GM23338 (cell line): Measurements from ENCODE around the gene PNPLA7.

Source experiments
- CTCF ChIP-seq, 2 experiments: fragments of 200-600 bp in 1 of 2; sonication (generic) in 1 of 2; conservative IDR thresholded peaks; 2 replicates each; pipeline versions ENCODE4 v1.5.1 to v1.6.1; 2016 to 2017; ENCODE audit warnings: antibody characterized with exemption in 2 of 2, low read depth in 2 of 2, mild to moderate bottlenecking in 2 of 2, moderate library complexity in 1 of 2
- EZH2 ChIP-seq: fragments of 200-600 bp; sonication (generic); IDR thresholded peaks from one replicate; pipeline ENCODE4 v1.8.0; 2017; ENCODE audit warnings: antibody characterized with exemption, mild to moderate bottlenecking, low read depth; ENCODE audit not compliant: unreplicated experiment
- EZH2phosphoT487 ChIP-seq: fragments of 200-600 bp; sonication (generic); IDR thresholded peaks from one replicate; pipeline ENCODE4 v1.8.1; 2018; ENCODE audit warnings: antibody characterized with exemption; ENCODE audit not compliant: unreplicated experiment
- POLR2AphosphoS5 ChIP-seq: IDR thresholded peaks from 2 replicates; pipeline ENCODE4 v1.6.1; 2016; ENCODE audit warnings: antibody characterized with exemption, low read depth
- REST ChIP-seq: IDR thresholded peaks from one replicate; pipeline ENCODE4 v1.6.1; 2018; ENCODE audit warnings: antibody characterized with exemption; ENCODE audit not compliant: unreplicated experiment
- ZNF114 ChIP-seq: fragments of 250-450 bp; sonication (Bioruptor Pico); IDR thresholded peaks from 2 replicates; pipeline ENCODE4 v1.5.0; 2020; ENCODE audit warnings: mild to moderate bottlenecking, moderate library complexity

GRCh38 chr9:137486545-137487453 lies 63.4 kb downstream of the PNPLA7 start:
- TF ChIP-seq CTCF (conservative IDR thresholded peaks at IDR 0.05; ENCODE audit: low read depth in 2 of 2): no peak
- no peak for TF ChIP-seq EZH2
- no peak for TF ChIP-seq EZH2phosphoT487
- no peak for TF ChIP-seq ZNF114
- no peak for TF ChIP-seq REST
- no peak for TF ChIP-seq POLR2AphosphoS5
